ENCODE data around the gene ATP13A4. TPM values are rescaled to one million over a fixed set of nuclear protein-coding genes. Genes with fewer than 3 reads are reported as not detected.
"Not testable (repeated sequence)": the region's sequence is repeated elsewhere in the genome, so short reads cannot be mapped to it uniquely, and the experiment has no call there.

Gene ATP13A4
- total RNA-seq, 1 donor = 1.2 TPM

GRCh38 chr3:193530231-193531165, 24.2 kb downstream of the ATP13A4 start:
- H3K9me3 ChIP-seq (ENCODE audit: low read depth, low read length) = no peaks in the 10 kb centered on the region
- H3K27me3 ChIP-seq (ENCODE audit: insufficient read depth, low read length) = no peaks in the 10 kb centered on the region
- H3K4me1 ChIP-seq (ENCODE audit: insufficient read depth, low read length) = no peaks in the 10 kb centered on the region
- no peak overlapping the region for H3K4me3 ChIP-seq (ENCODE audit: low read length)

GRCh38 chr3:193526085-193526484, 28.6 kb downstream of the ATP13A4 start:
- H3K4me1 ChIP-seq (ENCODE audit: insufficient read depth, low read length); H3K9me3 ChIP-seq (ENCODE audit: low read depth, low read length); H3K27me3 ChIP-seq (ENCODE audit: insufficient read depth, low read length); H3K4me3 ChIP-seq (ENCODE audit: low read length): not testable (repeated sequence)

- H3K9me3 ChIP-seq (ENCODE audit: low read depth, low read length) = no peaks in the 10 kb centered on the region
Observed at GRCh38 chr3:193522473-193522872, 32.2 kb downstream of the ATP13A4 start.

GRCh38 chr3:193520738-193521137, 34.0 kb downstream of the ATP13A4 start:
- no peaks in the 10 kb centered on the region for H3K4me1 ChIP-seq (ENCODE audit: insufficient read depth, low read length)
- H3K4me3 ChIP-seq (ENCODE audit: low read length) = no peak overlapping the region
- H3K9me3 ChIP-seq (ENCODE audit: low read depth, low read length) = no peaks in the 10 kb centered on the region
- no peaks in the 10 kb centered on the region for H3K27me3 ChIP-seq (ENCODE audit: insufficient read depth, low read length)

More at GRCh38 chr3:193522473-193522872, 32.2 kb downstream of the ATP13A4 start:
- H3K4me1 ChIP-seq (ENCODE audit: insufficient read depth, low read length) = no peaks in the 10 kb centered on the region
- H3K4me3 ChIP-seq (ENCODE audit: low read length) = no peak overlapping the region
- H3K27me3 ChIP-seq (ENCODE audit: insufficient read depth, low read length) = no peaks in the 10 kb centered on the region

GRCh38 chr3:193515966-193516365, 38.7 kb downstream of the ATP13A4 start:
- no peak overlapping the region for H3K4me3 ChIP-seq (ENCODE audit: low read length)
- no peaks in the 10 kb centered on the region for H3K4me1 ChIP-seq (ENCODE audit: insufficient read depth, low read length)
- H3K27me3 ChIP-seq (ENCODE audit: insufficient read depth, low read length) = no peaks in the 10 kb centered on the region
- no peaks in the 10 kb centered on the region for H3K9me3 ChIP-seq (ENCODE audit: low read depth, low read length)

GRCh38 chr3:193510154-193510553, 44.5 kb downstream of the ATP13A4 start:
- H3K27me3 ChIP-seq (ENCODE audit: insufficient read depth, low read length) = no peaks in the 10 kb centered on the region
- no peaks in the 10 kb centered on the region for H3K4me1 ChIP-seq (ENCODE audit: insufficient read depth, low read length)
- no peaks in the 10 kb centered on the region for H3K9me3 ChIP-seq (ENCODE audit: low read depth, low read length)
- H3K4me3 ChIP-seq (ENCODE audit: low read length) = no peak overlapping the region

GRCh38 chr3:193509103-193509965, 45.4 kb downstream of the ATP13A4 start:
- Histone ChIP-seq H3K4me1 (ENCODE audit: insufficient read depth, low read length) (no peaks in the 10 kb centered on the region), H3K27me3 (ENCODE audit: insufficient read depth, low read length) (no peaks in the 10 kb centered on the region), H3K9me3 (ENCODE audit: low read depth, low read length) (no peaks in the 10 kb centered on the region), H3K4me3 (ENCODE audit: low read length) (no peak overlapping the region)

- Histone ChIP-seq H3K27me3 (ENCODE audit: insufficient read depth, low read length) (no peaks in the 10 kb centered on the region), H3K4me1 (ENCODE audit: insufficient read depth, low read length) (no peaks in the 10 kb centered on the region)
Observed at GRCh38 chr3:193508108-193508507, 46.6 kb downstream of the ATP13A4 start.

GRCh38 chr3:193507566-193507965, 47.1 kb downstream of the ATP13A4 start:
- Histone ChIP-seq H3K4me1 (ENCODE audit: insufficient read depth, low read length) (no peaks in the 10 kb centered on the region), H3K9me3 (ENCODE audit: low read depth, low read length) (no peaks in the 10 kb centered on the region), H3K27me3 (ENCODE audit: insufficient read depth, low read length) (no peaks in the 10 kb centered on the region), H3K4me3 (ENCODE audit: low read length) (no peak overlapping the region)

More at GRCh38 chr3:193508108-193508507, 46.6 kb downstream of the ATP13A4 start:
- H3K4me3 ChIP-seq (ENCODE audit: low read length) = no peak overlapping the region
- H3K9me3 ChIP-seq (ENCODE audit: low read depth, low read length) = no peaks in the 10 kb centered on the region

- Histone ChIP-seq H3K4me3 (ENCODE audit: low read length) (no peak overlapping the region), H3K4me1 (ENCODE audit: insufficient read depth, low read length) (no peaks in the 10 kb centered on the region), H3K27me3 (ENCODE audit: insufficient read depth, low read length) (no peaks in the 10 kb centered on the region), H3K9me3 (ENCODE audit: low read depth, low read length) (no peaks in the 10 kb centered on the region)
Observed at GRCh38 chr3:193506921-193507320, 47.8 kb downstream of the ATP13A4 start.

- no peaks in the 10 kb centered on the region for H3K27me3 ChIP-seq (ENCODE audit: insufficient read depth, low read length)
- H3K4me1 ChIP-seq (ENCODE audit: insufficient read depth, low read length) = no peaks in the 10 kb centered on the region
- no peaks in the 10 kb centered on the region for H3K9me3 ChIP-seq (ENCODE audit: low read depth, low read length)
- H3K4me3 ChIP-seq (ENCODE audit: low read length) = no peak overlapping the region
Observed at GRCh38 chr3:193502871-193503270, 51.8 kb downstream of the ATP13A4 start.

- H3K4me3 ChIP-seq (ENCODE audit: low read length) = no peak overlapping the region
- no peaks in the 10 kb centered on the region for H3K4me1 ChIP-seq (ENCODE audit: insufficient read depth, low read length)
- no peaks in the 10 kb centered on the region for H3K9me3 ChIP-seq (ENCODE audit: low read depth, low read length)
- H3K27me3 ChIP-seq (ENCODE audit: insufficient read depth, low read length) = no peaks in the 10 kb centered on the region
Observed at GRCh38 chr3:193499801-193500485, 54.8 kb downstream of the ATP13A4 start.

- Histone ChIP-seq H3K27me3 (ENCODE audit: insufficient read depth, low read length) (no peaks in the 10 kb centered on the region), H3K4me1 (ENCODE audit: insufficient read depth, low read length) (no peaks in the 10 kb centered on the region), H3K4me3 (ENCODE audit: low read length) (no peak overlapping the region), H3K9me3 (ENCODE audit: low read depth, low read length) (no peaks in the 10 kb centered on the region)
Observed at GRCh38 chr3:193499136-193499770, 55.4 kb downstream of the ATP13A4 start.

- Histone ChIP-seq H3K4me1 (ENCODE audit: insufficient read depth, low read length) (no peaks in the 10 kb centered on the region), H3K9me3 (ENCODE audit: low read depth, low read length) (no peaks in the 10 kb centered on the region), H3K4me3 (ENCODE audit: low read length) (no peak overlapping the region), H3K27me3 (ENCODE audit: insufficient read depth, low read length) (no peaks in the 10 kb centered on the region)
Observed at GRCh38 chr3:193498215-193498614, 56.5 kb downstream of the ATP13A4 start.

Data from mononuclear cell (primary cell).